DND-41 (cell line): Measurements from ENCODE around the gene TRAP1.

ENCODE experiments used
- CTCF ChIP-seq: IDR thresholded peaks from 2 replicates; pipeline ENCODE4 v1.5.1; 2012; ENCODE audit warnings: borderline replicate concordance, low read length, moderate library complexity, mild to moderate bottlenecking; ENCODE audit not compliant: poor library complexity, severe bottlenecking; ENCODE audit errors: extremely low read depth
- EZH2 ChIP-seq: IDR thresholded peaks from 3 replicates; pipeline ENCODE4 v1.6.1; 2012; ENCODE audit warnings: borderline replicate concordance, low read depth, mild to moderate bottlenecking, moderate library complexity, low read length, inconsistent platforms; ENCODE audit not compliant: severe bottlenecking

DNA sequence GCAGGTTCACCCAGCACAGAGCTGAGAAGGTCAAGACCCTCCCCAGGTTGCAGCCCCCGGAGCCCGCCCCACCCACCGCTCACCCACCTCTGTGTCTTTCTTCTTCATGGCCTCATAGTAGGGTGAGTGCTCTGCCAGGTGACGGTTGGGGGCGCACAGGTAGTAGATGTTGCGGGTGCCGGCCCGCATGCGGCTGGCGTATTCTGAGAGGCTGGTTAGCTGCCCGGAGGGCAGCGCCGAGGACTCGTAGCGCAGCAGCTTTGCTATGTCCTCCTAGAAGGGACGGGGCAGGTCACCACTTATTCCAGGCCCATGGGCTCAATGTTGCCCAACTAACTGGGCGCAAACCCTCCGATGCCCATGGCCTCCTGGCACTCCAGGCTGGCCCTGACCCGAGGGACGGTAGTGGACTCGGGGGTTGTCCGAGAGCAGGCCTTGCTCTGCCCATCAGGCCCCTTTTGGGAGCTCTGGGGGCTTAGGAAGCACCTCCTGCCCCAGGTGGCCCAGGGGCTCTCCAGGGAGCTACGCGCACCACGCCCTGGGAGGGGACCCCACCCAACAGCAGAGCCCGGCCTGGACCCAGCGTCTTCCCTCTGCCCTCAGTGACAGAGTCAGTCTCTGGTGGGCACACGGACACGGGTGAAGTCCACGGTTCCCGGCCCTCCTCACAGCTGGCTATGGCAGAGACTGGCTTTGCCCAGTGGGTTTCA lies 53.0 kb downstream of the TRAP1 start:
- TF ChIP-seq CTCF (no peak), EZH2 (no peak)
